SU-DHL-6 (cell line): ENCODE measurements around the gene CCNB1IP1.
"Not testable (repeated sequence)": the region's sequence is repeated elsewhere in the genome, so short reads cannot be mapped to it uniquely, and the experiment has no call there.

Experiments
- H2AFZ ChIP-seq: fragments of 200-600 bp; sonication (generic); 2 replicates; pipeline ENCODE4 v1.6.1; 2014; ENCODE audit warnings: low read depth, mild to moderate bottlenecking, moderate library complexity, mixed read lengths, antibody characterized with exemption, low read length; ENCODE audit not compliant: severe bottlenecking
- H3F3A ChIP-seq: fragments of 200-600 bp; shearing (Covaris generic); 2 replicates; pipeline ENCODE4 v1.6.0; 2016; ENCODE audit warnings: antibody characterized with exemption, mild to moderate bottlenecking; ENCODE audit not compliant: insufficient read depth
- H3K27ac ChIP-seq: fragments of 200-600 bp; sonication (generic); 2 replicates; pipeline ENCODE4 v1.5.1; 2016; ENCODE audit warnings: low read depth, mild to moderate bottlenecking, low read length, moderate library complexity, mixed read lengths
- H3K27me3 ChIP-seq: fragments of 200-600 bp; sonication (generic), shearing (Covaris generic); 2 replicates; pipeline ENCODE4 v1.6.0; 2014; ENCODE audit warnings: mild to moderate bottlenecking, low read length
- H3K36me3 ChIP-seq: fragments of 200-600 bp; sonication (generic); 2 replicates; pipeline ENCODE4 v1.6.1; 2014; ENCODE audit warnings: mild to moderate bottlenecking, low read length, mixed read lengths
- H3K4me2 ChIP-seq: fragments of 300-600, 200-600 bp; shearing (Covaris generic), sonication (generic); 2 replicates; pipeline ENCODE4 v1.6.0; 2014; ENCODE audit warnings: low read length, low read depth, mild to moderate bottlenecking; ENCODE audit not compliant: poor library complexity, severe bottlenecking
- H3K4me3 ChIP-seq: fragments of 200-600 bp; sonication (generic); 2 replicates; pipeline ENCODE4 v1.5.1; 2014; ENCODE audit warnings: antibody characterized with exemption, low read length, mild to moderate bottlenecking, mixed read lengths; ENCODE audit not compliant: insufficient read depth, poor library complexity, severe bottlenecking
- H3K79me2 ChIP-seq: fragments of 200-600 bp; sonication (generic); 2 replicates; pipeline ENCODE4 v1.6.1; 2014; ENCODE audit warnings: mild to moderate bottlenecking, low read length, moderate library complexity; ENCODE audit not compliant: insufficient read depth
- H3K9ac ChIP-seq: fragments of 200-600 bp; sonication (generic); 2 replicates; pipeline ENCODE4 v1.7.0; 2014; ENCODE audit warnings: mild to moderate bottlenecking, low read length
- H3K9me2 ChIP-seq: fragments of 200-600 bp; sonication (generic); replicated peaks from 2 replicates; pipeline ENCODE4 v1.6.1; 2014; ENCODE audit warnings: low read length; ENCODE audit not compliant: insufficient read depth
- H3K9me3 ChIP-seq: fragments of 200-600 bp; sonication (generic); 2 replicates; pipeline ENCODE4 v1.6.1; 2014; ENCODE audit warnings: low read length, mixed read lengths; ENCODE audit not compliant: insufficient read depth
- H4K20me1 ChIP-seq: fragments of 200-600 bp; sonication (generic); 2 replicates; pipeline ENCODE4 v1.6.1; 2014; ENCODE audit warnings: low read depth, mild to moderate bottlenecking, antibody characterized with exemption, low read length, moderate library complexity, mixed read lengths
- CTCF ChIP-seq: fragments of 200-600 bp; sonication (generic); IDR thresholded peaks from one replicate; pipeline ENCODE4 v1.5.1; 2017; ENCODE audit warnings: antibody characterized with exemption, mild to moderate bottlenecking, low read length, moderate library complexity; ENCODE audit not compliant: insufficient read depth, poor library complexity, severe bottlenecking
- EZH2phosphoT487 ChIP-seq: fragments of 200-600 bp; sonication (generic), shearing (Covaris generic); conservative IDR thresholded peaks from 2 replicates; pipeline ENCODE4 v1.6.1; 2018; ENCODE audit warnings: mild to moderate bottlenecking, antibody characterized with exemption, low read length, moderate library complexity, mixed read lengths

The CCNB1IP1 gene

GRCh38 chr14:20365928-20366327, 32.8 kb upstream of the CCNB1IP1 start:
- no peak overlapping the region for H3K27ac ChIP-seq
- H4K20me1 ChIP-seq, result no peaks in the 10 kb centered on the region
- peaks cover 3% of the 10 kb centered on the region; the same call in 1 of the 2 replicates for H3K36me3 ChIP-seq
- H3K9me2 ChIP-seq, result no peaks in the 10 kb centered on the region
- H3K4me2 ChIP-seq, result no peak overlapping the region
- no peak overlapping the region for H3K9ac ChIP-seq
- H3K27me3 ChIP-seq, result no peaks in the 10 kb centered on the region
- H3K4me3 ChIP-seq, result no peak overlapping the region
- H3K79me2 ChIP-seq, result no peaks in the 10 kb centered on the region
- H3K9me3 ChIP-seq, result no peaks in the 10 kb centered on the region
- TF ChIP-seq CTCF, result no peak
- TF ChIP-seq EZH2phosphoT487, result no peak
- H3F3A ChIP-seq, result peaks cover 6% of the 10 kb centered on the region; the same call in 1 of the 2 replicates
- no peak overlapping the region for H2AFZ ChIP-seq

GRCh38 chr14:20358474-20358873, 25.4 kb upstream of the CCNB1IP1 start:
- H3K4me3 ChIP-seq, H3K9me2 ChIP-seq, H3K9ac ChIP-seq, H3K4me2 ChIP-seq, H4K20me1 ChIP-seq, H3F3A ChIP-seq, H2AFZ ChIP-seq, H3K79me2 ChIP-seq, H3K9me3 ChIP-seq, H3K27ac ChIP-seq, H3K27me3 ChIP-seq: not testable (repeated sequence)
- H3K36me3 ChIP-seq, result peaks cover 37% of the 10 kb centered on the region; the same call in 1 of the 2 replicates

GRCh38 chr14:20356422-20356821, 23.3 kb upstream of the CCNB1IP1 start:
- Histone ChIP-seq H3K9me3 (no peaks in the 10 kb centered on the region), H2AFZ (no peak overlapping the region), H3K27ac (no peak overlapping the region), H3F3A (peaks cover under 1% of the 10 kb centered on the region; the same call in 1 of the 2 replicates), H3K4me2 (no peak overlapping the region), H3K9ac (no peak overlapping the region), H4K20me1 (no peaks in the 10 kb centered on the region), H3K27me3 (no peaks in the 10 kb centered on the region), H3K36me3 (peaks cover 43% of the 10 kb centered on the region), H3K4me3 (no peak overlapping the region), H3K79me2 (no peaks in the 10 kb centered on the region), H3K9me2 (no peaks in the 10 kb centered on the region)
- no peak for TF ChIP-seq CTCF
- TF ChIP-seq EZH2phosphoT487, result no peak

- TF ChIP-seq EZH2phosphoT487 (no peak), CTCF (no peak)
- Histone ChIP-seq H3K4me3 (no peak overlapping the region), H3K36me3 (peaks cover 47% of the 10 kb centered on the region), H3K4me2 (no peak overlapping the region), H3K79me2 (no peaks in the 10 kb centered on the region), H3K9me2 (no peaks in the 10 kb centered on the region), H2AFZ (no peak overlapping the region), H3K27ac (no peak overlapping the region), H4K20me1 (no peaks in the 10 kb centered on the region; the same call in 1 of the 2 replicates), H3K9me3 (no peaks in the 10 kb centered on the region), H3F3A (no peaks in the 10 kb centered on the region), H3K27me3 (no peaks in the 10 kb centered on the region), H3K9ac (no peak overlapping the region)
Measured at GRCh38 chr14:20350860-20351259, 17.8 kb upstream of the CCNB1IP1 start.
